SW480 (cell line): ENCODE data around the gene CYB5B.

Experiments used
- DNase-seq: peaks from one replicate; pipeline ENCODE4 v3.0.0-alpha.2; 2016; ENCODE audit warnings: low spot score

Gene CYB5B

GRCh38 chr16:69486272-69486671, 61.9 kb downstream of the CYB5B start:
- DNase-seq = no peak

GRCh38 chr16:69486724-69487123, 62.3 kb downstream of the CYB5B start:
- DNase-seq = no peak

- no peak for DNase-seq
Measured at GRCh38 chr16:69490707-69491324, 66.4 kb downstream of the CYB5B start.

DNA sequence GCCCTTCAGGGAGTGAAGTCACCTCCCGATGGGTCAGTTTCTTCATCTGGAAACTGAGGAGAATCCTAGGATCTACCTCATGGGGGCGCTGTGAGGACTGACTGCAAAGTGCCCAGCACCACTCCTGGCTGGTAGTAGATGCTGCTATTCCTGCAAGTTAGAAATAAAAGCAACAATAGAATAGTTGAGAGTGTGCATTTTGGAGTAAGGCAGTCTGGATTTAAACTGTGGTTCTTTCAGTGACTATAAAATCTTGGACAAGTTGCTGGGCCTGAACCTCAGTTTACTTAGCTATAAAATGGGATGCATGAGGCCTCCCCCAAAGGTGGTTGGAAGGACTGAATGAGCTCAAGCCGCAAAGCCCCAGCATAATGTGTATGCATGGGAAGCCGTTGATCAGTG, 70.6 kb downstream of the CYB5B start:
- no peak for DNase-seq

DNA sequence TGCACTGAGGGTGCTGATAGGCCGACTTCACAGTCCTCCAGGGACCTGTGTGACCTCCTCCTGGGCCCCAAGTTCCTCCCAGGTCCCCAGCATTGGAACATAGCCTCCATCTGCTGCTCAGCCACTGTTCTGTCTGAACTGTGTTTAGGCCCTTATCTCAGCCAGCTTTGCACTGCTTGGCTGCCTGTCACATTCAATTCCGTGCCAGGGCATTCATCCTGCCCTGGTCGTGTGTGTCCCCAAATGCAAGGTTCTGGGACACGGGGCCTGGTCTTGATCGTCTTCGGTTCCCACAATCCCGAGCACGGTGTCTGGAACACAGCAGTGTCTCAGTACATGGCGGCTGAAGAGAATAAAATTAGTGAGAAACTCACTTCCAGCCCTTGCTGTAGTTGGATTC, 71.4 kb downstream of the CYB5B start:
- no peak for DNase-seq

DNA sequence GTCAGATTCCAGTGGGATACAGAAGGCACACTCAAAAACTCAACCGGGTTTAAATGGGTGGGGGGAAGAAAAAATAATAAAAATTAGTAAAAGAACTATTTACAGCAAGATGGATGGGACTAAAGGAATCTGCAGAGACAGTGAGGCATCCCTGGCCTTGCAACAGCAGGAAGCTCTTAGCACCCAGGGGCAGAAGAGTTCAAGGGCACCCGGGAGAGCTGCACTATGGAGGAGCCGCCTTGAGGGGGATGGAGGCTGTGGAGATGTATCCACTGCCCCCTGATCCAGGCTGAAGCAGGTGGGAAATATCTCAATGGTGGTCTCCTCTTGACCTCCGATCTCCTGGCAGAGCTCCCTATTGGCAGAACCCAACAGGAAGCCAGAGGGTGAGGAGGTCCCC, 72.0 kb downstream of the CYB5B start:
- DNase-seq = no peak

- no peak for DNase-seq
Measured at GRCh38 chr16:69496896-69497295, 72.5 kb downstream of the CYB5B start.

DNA sequence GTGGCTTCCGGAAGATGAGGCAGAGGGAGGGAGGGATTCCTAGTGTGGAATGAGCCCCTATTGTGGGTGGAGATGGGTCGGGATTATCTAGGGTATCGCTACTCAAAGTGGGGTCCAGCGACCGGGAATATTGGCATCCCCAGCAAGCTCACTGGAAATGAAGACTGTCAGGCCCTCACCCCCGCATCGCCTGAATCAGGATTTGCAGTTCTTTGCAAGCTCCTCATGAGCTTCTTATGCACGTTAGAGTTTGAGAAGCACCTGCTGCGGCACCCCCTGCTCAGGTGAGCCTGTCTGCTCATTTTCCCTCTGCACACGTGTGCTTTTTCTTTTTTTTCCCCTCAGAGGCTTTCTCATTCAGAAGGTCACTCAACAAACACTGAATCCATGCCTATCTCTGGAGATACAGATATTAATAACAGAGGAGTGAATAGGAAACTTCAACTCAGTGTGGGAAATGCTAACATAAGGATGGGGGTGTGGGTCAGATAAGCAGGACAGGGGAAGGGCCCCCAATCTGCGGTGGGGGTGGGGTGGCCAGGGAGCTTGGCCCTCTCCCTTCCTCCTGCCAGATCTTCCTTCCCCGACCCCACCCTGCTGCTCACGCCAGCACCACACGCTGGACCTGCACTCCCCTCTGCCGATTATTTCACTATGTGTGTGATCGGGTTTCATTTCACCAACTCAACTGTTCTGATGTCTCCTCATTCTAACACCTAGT, 73.6 kb downstream of the CYB5B start:
- DNase-seq = no peak

GRCh38 chr16:69498926-69499325, 74.5 kb downstream of the CYB5B start:
- DNase-seq = no peak

GRCh38 chr16:69499541-69500230, 75.3 kb downstream of the CYB5B start:
- no peak for DNase-seq

- DNase-seq = no peak
Measured at GRCh38 chr16:69500496-69500895, 76.1 kb downstream of the CYB5B start.

DNA sequence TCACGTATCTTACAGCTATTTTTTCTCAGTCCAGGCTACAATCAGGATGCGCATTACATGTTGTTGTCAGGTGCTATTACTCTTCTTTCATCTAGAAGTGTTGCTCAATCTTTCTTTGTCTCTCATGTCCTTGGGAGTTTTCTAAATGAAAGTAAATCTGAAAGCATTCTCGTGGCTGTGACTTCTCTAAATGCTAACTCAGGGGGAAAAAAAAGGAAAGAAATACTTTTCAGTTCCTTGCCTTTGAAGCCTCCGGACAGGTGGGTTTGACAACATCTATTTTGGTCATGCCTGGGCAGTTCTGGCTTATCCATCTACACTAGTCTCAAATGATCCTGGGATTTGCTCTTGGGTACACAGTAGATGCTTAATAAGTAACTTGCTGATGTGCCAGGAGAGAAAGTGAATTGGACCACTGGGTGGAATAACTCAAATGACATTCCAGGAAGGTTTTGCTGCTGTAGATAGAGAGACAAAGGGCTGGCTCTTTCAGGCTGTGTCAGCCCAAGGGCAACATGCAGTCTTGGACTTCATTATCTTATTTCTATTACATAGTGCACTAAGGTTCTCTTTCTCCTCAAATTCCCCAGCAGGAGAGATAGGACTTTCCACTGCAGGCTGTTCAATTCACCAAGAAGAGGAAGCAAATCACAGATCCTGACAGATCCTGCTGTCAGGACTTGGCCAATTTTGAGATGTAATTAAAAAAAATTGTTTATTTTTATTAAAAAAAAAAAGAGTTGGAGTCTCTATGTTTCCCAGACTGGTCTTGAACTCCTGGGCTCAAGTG, 77.7 kb downstream of the CYB5B start:
- no peak for DNase-seq

- no peak for DNase-seq
Measured at GRCh38 chr16:69503244-69503643, 78.8 kb downstream of the CYB5B start.

GRCh38 chr16:69508033-69508755, 83.8 kb downstream of the CYB5B start:
- DNase-seq = no peak

DNA sequence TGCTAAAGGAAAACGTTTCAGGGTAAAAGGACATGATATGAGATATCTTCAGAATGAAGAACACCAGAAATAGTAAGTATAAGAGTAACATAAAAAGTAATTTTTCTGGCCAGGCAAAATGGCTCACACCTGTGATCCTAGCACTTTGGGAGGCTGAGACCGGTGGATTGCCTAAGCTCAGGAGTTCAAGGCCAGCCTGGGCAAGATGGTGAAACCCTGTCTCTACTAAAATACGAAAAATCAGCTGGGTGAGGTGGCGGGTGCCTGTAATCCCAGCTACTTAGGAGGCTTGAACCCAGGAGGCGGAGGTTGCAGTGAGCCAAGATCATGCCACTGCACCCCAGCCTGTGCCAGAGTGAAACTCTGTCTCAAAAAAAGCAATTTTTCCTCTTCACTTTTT, 84.7 kb downstream of the CYB5B start:
- DNase-seq = no peak

- no peak for DNase-seq
Measured at GRCh38 chr16:69511651-69512050, 87.2 kb downstream of the CYB5B start.

- DNase-seq = peak; percentile 69
Measured at GRCh38 chr16:69513180-69513966, 89.0 kb downstream of the CYB5B start.

DNA sequence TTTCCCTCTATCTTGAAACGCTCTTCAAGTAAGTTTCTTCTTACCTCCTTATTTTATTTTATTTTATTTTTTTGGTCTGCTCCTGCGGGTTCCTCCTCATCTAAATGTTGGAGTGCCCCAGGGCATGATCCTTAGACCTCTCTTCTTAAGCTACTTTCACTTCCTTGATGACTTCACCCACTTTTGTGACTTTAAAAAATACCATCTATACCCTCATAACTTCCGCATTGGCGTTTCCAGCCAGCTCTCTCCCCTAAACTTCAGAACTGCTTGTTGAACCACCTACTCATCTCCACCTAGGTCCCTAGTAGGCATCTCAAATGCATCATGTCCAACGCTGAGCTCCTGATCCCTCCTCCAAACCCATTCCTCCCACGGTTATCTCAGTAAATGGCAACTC, 89.9 kb downstream of the CYB5B start:
- DNase-seq = no peak
